ENCODE data around the gene PNMA8C. TPM values are rescaled to one million over a fixed set of nuclear protein-coding genes. Genes with fewer than 3 reads are reported as not detected.
"Not testable (repeated sequence)": the region's sequence is repeated elsewhere in the genome, so short reads cannot be mapped to it uniquely, and the experiment has no call there.

Gene PNMA8C
- total RNA-seq, 1 donor from 2014 or later, result 2.0 TPM

- DNase-seq (ENCODE audit: extremely low spot score, unreplicated experiment), result no peak
- H3K9me3 Mint-ChIP-seq, result no peaks in the 10 kb centered on the region
- H3K4me3 Mint-ChIP-seq, result no peak overlapping the region
- H3K27me3 Mint-ChIP-seq, result no peaks in the 10 kb centered on the region
- no peaks in the 10 kb centered on the region for H3K4me1 Mint-ChIP-seq (ENCODE audit: unreplicated experiment)
- peaks cover 45% of the 10 kb centered on the region for H3K36me3 Mint-ChIP-seq
- H3K27ac Mint-ChIP-seq, result no peak overlapping the region
- TF ChIP-seq CTCF (conservative IDR thresholded peaks at IDR 0.05), result no peak
Observed at GRCh38 chr19:46378268-46378667, 50.5 kb downstream of the PNMA8C start.

- peaks cover 34% of the 10 kb centered on the region for H3K36me3 Mint-ChIP-seq
- H3K9me3 Mint-ChIP-seq, result no peaks in the 10 kb centered on the region
- DNase-seq (ENCODE audit: extremely low spot score, unreplicated experiment), result no peak
- no peaks in the 10 kb centered on the region for H3K27me3 Mint-ChIP-seq
- H3K27ac Mint-ChIP-seq, result no peak overlapping the region
- H3K4me1 Mint-ChIP-seq (ENCODE audit: unreplicated experiment), result peaks cover 10% of the 10 kb centered on the region
- no peak overlapping the region for H3K4me3 Mint-ChIP-seq
- no peak for TF ChIP-seq CTCF (conservative IDR thresholded peaks at IDR 0.05)
Observed at GRCh38 chr19:46376241-46377153, 52.2 kb downstream of the PNMA8C start.

GRCh38 chr19:46375476-46376067, 53.2 kb downstream of the PNMA8C start:
- not testable (repeated sequence) for DNase-seq (ENCODE audit: extremely low spot score, unreplicated experiment); H3K9me3 Mint-ChIP-seq; H3K27me3 Mint-ChIP-seq; H3K4me3 Mint-ChIP-seq; H3K27ac Mint-ChIP-seq
- H3K36me3 Mint-ChIP-seq, result peaks cover 27% of the 10 kb centered on the region
- peaks cover 14% of the 10 kb centered on the region for H3K4me1 Mint-ChIP-seq (ENCODE audit: unreplicated experiment)

Other genes with a start within 250 kb of the PNMA8C start
- gene IGFL1, start 199.2 kb downstream of the PNMA8C start, total RNA-seq (ENCODE audit: low replicate concordance), result 0.56 and 0.76 TPM in 2 replicates
- gene HIF3A, start 131.9 kb downstream of the PNMA8C start, total RNA-seq (ENCODE audit: low replicate concordance), result 46.1 and 62.4 TPM in 2 replicates
- 68.3 and 99.5 TPM in 2 replicates for gene PPP5C, start 81.8 kb downstream of the PNMA8C start, total RNA-seq (ENCODE audit: low replicate concordance)
- 22.1 and 29.3 TPM in 2 replicates for gene CCDC8, start 15.4 kb downstream of the PNMA8C start, total RNA-seq (ENCODE audit: low replicate concordance)
- gene PNMA8A, start 42.6 kb upstream of the PNMA8C start, total RNA-seq (ENCODE audit: low replicate concordance), result 6.7 and 21.9 TPM in 2 replicates
- 0.17 and 2.4 TPM in 2 replicates for gene PNMA8B, start 66.9 kb upstream of the PNMA8C start, total RNA-seq (ENCODE audit: low replicate concordance)
- 315 and 335 TPM in 2 replicates for gene CALM3, start 172.4 kb upstream of the PNMA8C start, total RNA-seq (ENCODE audit: low replicate concordance)
- gene PTGIR, start 196.2 kb upstream of the PNMA8C start, total RNA-seq (ENCODE audit: low replicate concordance), result 0.46 TPM in 1 of 2 replicates, not detected in the other
- 2.4 TPM in 1 of 2 replicates, not detected in the other for gene GNG8, start 207.3 kb upstream of the PNMA8C start, total RNA-seq (ENCODE audit: low replicate concordance)
- 1.3 and 24.5 TPM in 2 replicates for gene DACT3, start 232.2 kb upstream of the PNMA8C start, total RNA-seq (ENCODE audit: low replicate concordance)